Nephron (organoid): ENCODE measurements around the gene IL9R.
"Not testable (repeated sequence)": the region's sequence is repeated elsewhere in the genome, so short reads cannot be mapped to it uniquely, and the experiment has no call there.

ENCODE experiments used
- H3K27ac Mint-ChIP-seq, 3 experiments: 2 replicates each; pipeline ENCODE4 v1.8.0; 2020; ENCODE audit warnings: mixed read lengths in 3 of 3, mild to moderate bottlenecking in 2 of 3, moderate library complexity in 1 of 3
- H3K27me3 Mint-ChIP-seq: 2 replicates; pipeline ENCODE4 v1.8.0; 2021; ENCODE audit warnings: low read depth, mild to moderate bottlenecking, moderate library complexity, mixed read lengths
- H3K36me3 Mint-ChIP-seq: 2 replicates; pipeline ENCODE4 v1.8.0; 2020; ENCODE audit warnings: low read depth, mixed read lengths
- H3K4me1 Mint-ChIP-seq: 2 replicates; pipeline ENCODE4 v1.8.0; 2020; ENCODE audit warnings: mixed read lengths
- H3K4me3 Mint-ChIP-seq, 3 experiments: 2 replicates each; pipeline ENCODE4 v1.8.0; 2020; ENCODE audit warnings: mild to moderate bottlenecking in 3 of 3, mixed read lengths in 3 of 3, moderate library complexity in 2 of 3
- H3K9me3 Mint-ChIP-seq: 2 replicates; pipeline ENCODE4 v1.8.0; 2020; ENCODE audit warnings: mixed read lengths

Gene IL9R

GRCh38 chrX:156028653-156029237, 31.2 kb downstream of the IL9R start:
- not testable (repeated sequence) for H3K27ac Mint-ChIP-seq, H3K27me3 Mint-ChIP-seq, H3K4me1 Mint-ChIP-seq, H3K36me3 Mint-ChIP-seq, H3K9me3 Mint-ChIP-seq, H3K4me3 Mint-ChIP-seq

- H3K9me3 Mint-ChIP-seq, H3K27me3 Mint-ChIP-seq, H3K4me1 Mint-ChIP-seq, H3K27ac Mint-ChIP-seq, H3K4me3 Mint-ChIP-seq, H3K36me3 Mint-ChIP-seq: not testable (repeated sequence)
These were observed 31.8 kb downstream of the IL9R start for GRCh38 chrX:156029296-156029695.

- not testable (repeated sequence) for H3K9me3 Mint-ChIP-seq, H3K36me3 Mint-ChIP-seq, H3K27ac Mint-ChIP-seq, H3K4me1 Mint-ChIP-seq, H3K27me3 Mint-ChIP-seq, H3K4me3 Mint-ChIP-seq
These were observed 32.4 kb downstream of the IL9R start for GRCh38 chrX:156029707-156030442.

- not testable (repeated sequence) for H3K27ac Mint-ChIP-seq, H3K36me3 Mint-ChIP-seq, H3K4me1 Mint-ChIP-seq
These were observed 33.0 kb downstream of the IL9R start for GRCh38 chrX:156030474-156030873.

More at GRCh38 chrX:156030474-156030873, 33.0 kb downstream of the IL9R start:
- not testable (repeated sequence) for H3K27me3 Mint-ChIP-seq, H3K4me3 Mint-ChIP-seq, H3K9me3 Mint-ChIP-seq
